VCaP (cell line): ENCODE measurements around the gene NME4.

Source experiments
- H3K27ac ChIP-seq: fragments of 450-650 bp; 2 replicates; pipeline ENCODE4 v1.5.1; 2017
- TF ChIP-seq, protein P1 (sequence below): fragments of 450-650 bp; conservative IDR thresholded peaks from 2 replicates; pipeline ENCODE4 v1.5.1; 2017; ENCODE audit warnings: mild to moderate bottlenecking, moderate library complexity

Gene NME4

DNA sequence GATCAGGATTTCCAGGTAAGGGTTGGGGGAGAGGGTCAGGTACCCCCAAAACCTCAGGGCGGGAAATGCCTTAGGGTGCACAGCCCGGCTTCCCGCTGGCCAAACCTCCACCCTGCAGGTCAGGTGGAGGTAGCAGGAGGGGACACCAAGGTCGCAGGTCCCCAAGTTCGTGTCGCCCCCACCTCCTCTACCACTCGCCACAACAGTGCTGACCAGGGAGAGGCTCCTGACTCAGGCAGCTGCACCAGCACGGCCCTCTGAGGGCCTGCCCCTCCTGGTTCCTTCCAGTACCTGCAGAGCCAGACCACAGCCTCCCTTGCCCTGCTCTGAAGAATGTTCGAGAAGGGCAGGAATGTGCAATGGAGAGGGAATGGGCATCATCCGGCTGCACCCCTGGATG, 30.5 kb upstream of the NME4 start:
- H3K27ac ChIP-seq, result no peak overlapping the region
- TF ChIP-seq, protein P1, sequence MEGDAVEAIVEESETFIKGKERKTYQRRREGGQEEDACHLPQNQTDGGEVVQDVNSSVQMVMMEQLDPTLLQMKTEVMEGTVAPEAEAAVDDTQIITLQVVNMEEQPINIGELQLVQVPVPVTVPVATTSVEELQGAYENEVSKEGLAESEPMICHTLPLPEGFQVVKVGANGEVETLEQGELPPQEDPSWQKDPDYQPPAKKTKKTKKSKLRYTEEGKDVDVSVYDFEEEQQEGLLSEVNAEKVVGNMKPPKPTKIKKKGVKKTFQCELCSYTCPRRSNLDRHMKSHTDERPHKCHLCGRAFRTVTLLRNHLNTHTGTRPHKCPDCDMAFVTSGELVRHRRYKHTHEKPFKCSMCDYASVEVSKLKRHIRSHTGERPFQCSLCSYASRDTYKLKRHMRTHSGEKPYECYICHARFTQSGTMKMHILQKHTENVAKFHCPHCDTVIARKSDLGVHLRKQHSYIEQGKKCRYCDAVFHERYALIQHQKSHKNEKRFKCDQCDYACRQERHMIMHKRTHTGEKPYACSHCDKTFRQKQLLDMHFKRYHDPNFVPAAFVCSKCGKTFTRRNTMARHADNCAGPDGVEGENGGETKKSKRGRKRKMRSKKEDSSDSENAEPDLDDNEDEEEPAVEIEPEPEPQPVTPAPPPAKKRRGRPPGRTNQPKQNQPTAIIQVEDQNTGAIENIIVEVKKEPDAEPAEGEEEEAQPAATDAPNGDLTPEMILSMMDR, result no peak

DNA sequence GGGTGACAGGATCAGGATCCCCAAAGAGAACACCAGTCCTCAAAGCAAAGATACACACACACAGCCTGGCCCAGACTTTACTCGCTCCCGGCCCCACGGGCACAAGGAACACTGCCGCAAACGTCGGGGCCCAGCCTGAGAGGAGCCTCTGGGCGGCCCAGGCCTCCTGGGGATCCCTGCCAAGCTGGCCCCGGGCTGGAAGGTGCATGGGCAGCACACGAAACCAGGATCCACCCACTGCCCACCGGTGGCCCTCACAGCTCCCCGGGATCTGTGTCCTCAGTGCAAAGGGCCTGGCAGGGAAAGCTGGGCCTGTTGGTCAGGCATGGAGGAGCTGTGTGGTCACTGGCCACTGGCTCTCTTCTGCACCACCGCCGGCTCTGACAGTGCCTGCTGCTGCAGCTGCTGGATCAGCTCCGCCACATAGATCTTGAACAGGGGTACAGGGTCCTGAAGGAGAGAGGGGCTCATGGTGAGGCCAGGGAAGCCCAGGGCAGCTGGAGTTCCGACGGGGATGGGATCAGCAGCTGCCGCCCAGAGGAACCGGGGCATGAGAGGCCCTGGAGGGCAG, 29.6 kb upstream of the NME4 start:
- no peak overlapping the region for H3K27ac ChIP-seq
- TF ChIP-seq, protein P1, result no peak

DNA sequence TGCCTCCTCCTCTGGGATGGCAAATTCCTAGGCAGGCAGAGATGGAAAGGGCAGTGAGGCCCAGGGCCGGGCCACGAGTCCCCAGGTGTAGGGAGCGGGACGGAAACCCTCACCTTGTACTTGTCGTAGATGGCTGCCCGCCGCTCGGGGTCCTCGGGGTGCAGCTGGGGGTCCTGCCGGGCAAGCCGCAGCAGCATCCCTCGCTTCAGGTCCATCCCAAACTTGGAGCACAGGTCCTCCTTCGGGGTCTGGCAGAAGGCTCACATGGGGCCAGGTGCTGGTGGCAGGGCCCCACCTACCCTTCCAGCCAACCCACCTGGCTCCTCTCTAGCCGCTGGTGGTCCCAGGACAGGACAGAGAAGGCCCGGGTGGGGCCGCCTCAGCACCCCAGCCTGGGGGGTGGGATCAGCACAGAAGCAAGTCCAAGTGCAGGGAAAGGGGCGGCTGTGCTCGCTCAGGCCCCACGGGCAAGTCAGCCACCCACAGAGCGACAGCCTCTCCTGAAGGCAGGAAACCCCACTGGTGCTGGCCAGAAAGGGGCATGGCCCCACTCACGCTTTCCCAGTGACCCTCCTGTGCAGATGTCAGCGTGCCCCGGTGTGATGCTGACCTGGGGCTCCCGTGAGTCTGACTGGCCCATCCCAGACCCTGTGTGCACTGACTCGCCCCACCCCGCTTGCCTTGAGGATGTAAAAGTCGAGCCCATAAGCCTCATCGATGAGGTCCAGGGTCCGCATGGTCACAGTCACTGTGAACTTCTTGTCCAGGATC, 28.4 kb upstream of the NME4 start:
- no peak overlapping the region for H3K27ac ChIP-seq
- TF ChIP-seq, protein P1, result no peak

DNA sequence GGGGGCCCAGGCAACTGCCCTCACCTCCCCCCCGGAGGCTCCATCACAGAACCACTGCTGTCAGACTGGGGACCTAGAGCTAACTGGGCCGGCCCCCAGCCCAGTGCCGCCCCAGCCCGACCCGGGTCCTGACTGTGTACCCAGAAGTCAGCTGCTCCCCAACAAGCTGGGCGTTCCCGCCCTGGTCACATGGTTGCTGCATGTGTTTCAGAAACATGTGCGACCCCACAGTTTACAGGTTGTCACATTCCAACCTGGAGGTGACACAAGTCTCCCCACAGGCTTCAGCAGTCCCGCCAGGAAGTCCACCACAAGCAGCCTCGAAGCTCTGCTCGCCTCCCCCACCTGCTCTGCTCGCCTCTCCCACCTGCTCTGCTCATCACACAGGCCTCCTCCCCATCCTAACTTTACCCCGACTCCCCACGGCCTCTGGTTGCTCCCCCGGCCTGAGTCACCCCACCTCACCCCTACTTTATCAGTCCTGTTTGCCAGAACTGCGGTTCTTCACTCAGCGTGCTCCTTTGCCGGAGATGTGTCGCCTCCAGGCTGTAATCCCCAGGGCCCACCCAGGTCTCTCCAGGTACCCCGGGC, 27.6 kb upstream of the NME4 start:
- TF ChIP-seq, protein P1, result no peak
- no peak overlapping the region for H3K27ac ChIP-seq

DNA sequence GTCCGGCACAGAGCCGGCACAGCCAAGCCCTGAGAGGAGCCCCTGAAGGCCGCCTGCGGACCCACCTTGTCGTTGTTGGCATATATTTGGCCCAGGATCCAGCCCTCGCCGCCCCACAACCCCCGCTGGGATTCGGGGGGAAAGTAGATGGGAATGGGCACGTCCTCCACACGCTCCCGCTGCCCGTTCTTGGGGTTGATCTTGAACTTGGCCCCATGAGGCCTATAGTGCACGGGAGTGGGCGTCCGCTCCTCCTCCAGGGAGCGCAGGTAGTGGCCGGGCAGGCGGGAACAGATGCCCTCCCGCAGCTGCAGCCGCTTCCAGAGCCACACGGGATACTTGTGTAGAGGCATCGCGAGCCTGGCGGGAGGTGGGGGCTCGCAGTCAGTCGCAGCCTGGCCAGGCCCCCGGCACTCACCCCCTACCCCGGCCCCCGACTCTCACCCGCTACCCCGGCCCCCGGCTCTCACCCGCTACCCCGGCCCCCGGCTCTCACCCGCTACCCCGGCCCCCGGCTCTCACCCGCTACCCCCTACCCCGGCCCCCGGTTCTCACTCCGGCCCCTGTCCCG, 27.0 kb upstream of the NME4 start:
- TF ChIP-seq, protein P1, result no peak
- H3K27ac ChIP-seq, result no peak overlapping the region

DNA sequence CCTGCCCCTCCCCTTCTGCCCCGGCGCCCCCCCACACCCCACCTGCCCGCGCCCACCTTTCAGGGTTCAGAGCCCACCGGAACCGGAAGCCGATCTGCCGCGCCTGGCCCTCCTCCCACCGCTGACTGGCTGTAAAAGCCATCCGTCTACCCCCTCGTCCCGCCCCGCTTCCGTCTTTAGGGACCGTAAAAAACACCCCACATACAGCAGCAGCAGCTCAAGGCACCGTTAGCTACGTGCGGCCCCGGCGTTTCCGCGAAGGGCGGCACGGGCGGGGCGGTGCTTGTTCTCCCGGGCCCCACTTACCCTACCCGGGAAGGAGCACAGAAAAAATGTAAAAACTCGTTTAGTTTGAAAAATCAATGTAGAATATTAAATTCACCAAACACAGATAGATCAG, 26.6 kb upstream of the NME4 start, which contains the start of gene MRPL28:
Gene MRPL28 (minus strand): TSS at position 96 of the 400 bp plus-strand sequence. CDS start 320 bp downstream, outside the sequence.
- H3K27ac ChIP-seq, result peak within 1 kb of the TSS; percentile 61
- TF ChIP-seq, protein P1, result no peak

DNA sequence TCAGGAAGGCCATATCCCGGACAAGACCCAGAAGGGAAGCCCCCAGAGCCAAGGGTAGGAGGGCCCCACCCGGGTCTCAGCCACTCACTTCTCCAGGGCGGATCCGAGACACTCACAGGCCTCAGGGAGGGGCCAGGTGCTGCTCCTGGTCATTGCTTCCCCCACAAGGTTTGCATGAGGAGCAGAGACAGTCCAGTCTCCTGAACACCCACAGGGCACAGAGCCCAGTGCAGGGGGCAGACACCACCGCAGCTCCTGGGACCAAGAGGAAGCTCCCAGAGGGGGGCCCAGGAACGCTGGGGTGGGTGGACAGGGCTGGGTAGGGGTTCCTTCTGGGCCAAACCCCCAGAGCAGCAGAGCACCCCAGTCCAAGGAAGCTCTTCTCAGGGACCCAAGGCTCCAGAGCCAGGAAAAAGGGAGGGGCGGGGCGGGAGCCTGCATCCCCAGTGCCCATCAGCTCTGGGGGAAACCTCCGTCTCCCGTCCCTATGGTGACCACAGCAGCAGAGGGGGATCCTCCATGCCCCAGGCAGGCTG, 26.0 kb upstream of the NME4 start:
- TF ChIP-seq, protein P1, result no peak
- H3K27ac ChIP-seq, result peak overlapping the region; percentile 61
